Measurements from ENCODE around the gene OR1D5. TPM values are rescaled to one million over a fixed set of nuclear protein-coding genes. Genes with fewer than 3 reads are reported as not detected.

The OR1D5 gene
- total RNA-seq, 6 experiments from 2014 or later, result not detected

DNA sequence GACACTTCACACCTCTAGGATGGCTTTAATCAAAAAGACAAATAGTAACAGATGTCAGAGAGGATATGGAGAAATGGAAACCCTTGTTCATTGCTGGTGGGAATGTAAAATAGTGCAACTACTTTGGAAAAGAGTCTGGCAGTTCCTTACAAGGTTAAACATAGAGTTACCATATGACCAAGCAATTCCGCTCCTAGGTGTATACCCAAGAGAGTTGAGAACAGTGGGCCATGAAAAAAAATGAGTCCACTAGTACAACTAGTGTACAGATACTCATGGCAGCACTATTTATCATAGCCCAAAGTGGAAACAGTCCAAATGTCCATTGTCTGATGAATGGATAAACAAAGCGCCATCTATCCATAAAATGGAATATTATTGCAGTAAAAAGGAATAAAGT is 39.1 kb downstream of the OR1D5 start:
- H3K4me1 ChIP-seq, result no peaks in the 10 kb centered on the region
- H3K27ac ChIP-seq, result no peak overlapping the region
- intact Hi-C loops (cut with DNase I), result no loop called here
- no peak for ATAC-seq
- TF ChIP-seq, protein P1, sequence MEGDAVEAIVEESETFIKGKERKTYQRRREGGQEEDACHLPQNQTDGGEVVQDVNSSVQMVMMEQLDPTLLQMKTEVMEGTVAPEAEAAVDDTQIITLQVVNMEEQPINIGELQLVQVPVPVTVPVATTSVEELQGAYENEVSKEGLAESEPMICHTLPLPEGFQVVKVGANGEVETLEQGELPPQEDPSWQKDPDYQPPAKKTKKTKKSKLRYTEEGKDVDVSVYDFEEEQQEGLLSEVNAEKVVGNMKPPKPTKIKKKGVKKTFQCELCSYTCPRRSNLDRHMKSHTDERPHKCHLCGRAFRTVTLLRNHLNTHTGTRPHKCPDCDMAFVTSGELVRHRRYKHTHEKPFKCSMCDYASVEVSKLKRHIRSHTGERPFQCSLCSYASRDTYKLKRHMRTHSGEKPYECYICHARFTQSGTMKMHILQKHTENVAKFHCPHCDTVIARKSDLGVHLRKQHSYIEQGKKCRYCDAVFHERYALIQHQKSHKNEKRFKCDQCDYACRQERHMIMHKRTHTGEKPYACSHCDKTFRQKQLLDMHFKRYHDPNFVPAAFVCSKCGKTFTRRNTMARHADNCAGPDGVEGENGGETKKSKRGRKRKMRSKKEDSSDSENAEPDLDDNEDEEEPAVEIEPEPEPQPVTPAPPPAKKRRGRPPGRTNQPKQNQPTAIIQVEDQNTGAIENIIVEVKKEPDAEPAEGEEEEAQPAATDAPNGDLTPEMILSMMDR (IDR thresholded peaks at IDR 0.05), result no peak
- no peak for TF ChIP-seq POLR2A (IDR thresholded peaks at IDR 0.05)
- DNase-seq, result no peak
- peaks cover 0 to 5% (median 0%) of the 10 kb centered on the region in 4 donors for H3K9me3 ChIP-seq
- H3K27me3 ChIP-seq, result no peaks in the 10 kb centered on the region
- 100% methylated on average over 2 of the region's 2 CpGs for WGBS (ENCODE audit: insufficient coverage, low coverage, low lambda C conversion rate, missing lambda C conversion rate)
- no peak overlapping the region for H3K4me3 ChIP-seq
- no peaks in the 10 kb centered on the region for H3K36me3 ChIP-seq

DNA sequence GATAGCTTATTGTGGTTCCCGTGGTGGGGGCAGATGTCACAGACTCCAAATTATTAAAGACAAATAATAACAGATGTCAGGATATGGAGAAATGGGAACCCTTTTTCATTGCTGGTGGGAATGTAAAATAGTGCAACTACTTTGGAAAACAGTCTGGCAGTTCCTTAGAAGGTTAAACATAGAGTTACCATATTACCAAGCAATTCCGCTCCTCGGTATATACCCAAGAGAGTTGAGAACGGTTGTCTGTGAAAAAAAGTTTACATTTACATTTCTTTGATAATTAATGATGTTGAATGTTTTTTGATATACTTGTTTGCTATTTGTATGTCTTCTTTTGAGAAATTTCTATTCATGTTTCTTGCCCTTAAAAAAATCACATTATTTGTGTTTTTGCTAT is 41.2 kb downstream of the OR1D5 start:
- intact Hi-C loops (cut with DNase I), result no loop called here
- H3K36me3 ChIP-seq, result no peaks in the 10 kb centered on the region
- H3K4me1 ChIP-seq, result no peaks in the 10 kb centered on the region
- peaks cover 0 to 5% (median 0%) of the 10 kb centered on the region in 4 donors for H3K9me3 ChIP-seq
- no peaks in the 10 kb centered on the region for H3K27me3 ChIP-seq
- DNase-seq (no peak), ATAC-seq (no peak)
- no peak overlapping the region for H3K4me3 ChIP-seq
- no peak overlapping the region for H3K27ac ChIP-seq
- TF ChIP-seq, protein P1 (IDR thresholded peaks at IDR 0.05), result no peak
- TF ChIP-seq POLR2A (IDR thresholded peaks at IDR 0.05), result no peak
- WGBS (ENCODE audit: insufficient coverage, low coverage, low lambda C conversion rate, missing lambda C conversion rate), result 79% methylated on average over 4 of the region's 4 CpGs

DNA sequence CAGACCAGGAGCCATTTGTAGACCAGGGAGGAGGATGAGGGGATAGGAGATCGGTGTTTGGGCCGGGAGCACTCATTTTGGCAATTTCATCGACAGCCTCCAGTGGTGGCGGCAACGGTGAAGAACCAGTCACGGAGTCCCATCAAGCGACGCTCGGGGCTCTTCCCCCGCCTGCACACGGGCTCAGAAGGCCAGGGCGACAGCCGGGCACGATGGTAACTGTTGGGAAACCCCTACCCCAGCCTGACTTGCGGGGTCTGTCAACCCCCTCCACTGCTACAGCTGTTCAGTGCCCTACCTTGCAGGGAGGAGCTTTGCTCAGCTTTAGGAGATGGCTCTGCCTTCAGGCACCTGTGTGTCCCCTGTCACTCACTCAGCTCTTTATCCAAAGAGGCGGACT is 43.0 kb downstream of the OR1D5 start:
- H3K4me1 ChIP-seq, result no peaks in the 10 kb centered on the region
- H3K27ac ChIP-seq, result no peak overlapping the region
- no peak overlapping the region for H3K4me3 ChIP-seq
- no peaks in the 10 kb centered on the region for H3K36me3 ChIP-seq
- H3K9me3 ChIP-seq, result peaks cover 0 to 5% (median 0%) of the 10 kb centered on the region in 4 donors
- TF ChIP-seq POLR2A (IDR thresholded peaks at IDR 0.05), result no peak
- TF ChIP-seq, protein P1 (IDR thresholded peaks at IDR 0.05), result no peak
- no peaks in the 10 kb centered on the region for H3K27me3 ChIP-seq
- intact Hi-C loops (cut with DNase I), result no loop called here
- DNase-seq (peak in 1 of 3 donors; percentile 40), ATAC-seq (peak in 1 of 4 donors; percentile 7)
- WGBS (ENCODE audit: insufficient coverage, low coverage, low lambda C conversion rate, missing lambda C conversion rate), result 78% methylated on average over 1 of the region's 16 CpGs

DNA sequence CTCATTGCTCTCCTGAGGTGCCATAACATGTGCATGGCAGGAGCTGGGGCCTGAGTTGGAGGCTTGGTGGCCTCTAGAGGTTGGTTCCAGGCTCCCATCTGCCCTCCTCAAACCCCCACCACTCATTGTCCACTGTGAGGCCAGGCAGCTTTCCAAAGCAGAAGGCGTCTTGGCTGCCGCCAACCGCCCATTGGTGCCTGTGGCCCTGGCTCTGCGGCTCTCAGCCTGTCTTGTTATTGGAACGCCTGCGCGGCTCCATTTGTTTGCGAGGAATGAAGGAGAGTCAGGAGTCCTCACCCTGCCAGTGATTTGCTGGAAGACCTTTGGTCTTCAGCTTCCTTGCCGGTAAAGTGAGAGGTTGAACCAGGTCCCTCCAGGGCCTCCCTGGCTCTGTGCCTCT is 43.6 kb downstream of the OR1D5 start:
- no peak for TF ChIP-seq POLR2A (IDR thresholded peaks at IDR 0.05)
- TF ChIP-seq, protein P1 (IDR thresholded peaks at IDR 0.05), result no peak
- H3K4me1 ChIP-seq, result no peaks in the 10 kb centered on the region
- H3K27me3 ChIP-seq, result no peaks in the 10 kb centered on the region
- no peaks in the 10 kb centered on the region for H3K36me3 ChIP-seq
- intact Hi-C loops (cut with DNase I), result loop anchor here in 1 of 2 donors (10.0 kb wide), 1 partner anchor 165 kb away; no protein-coding TSS in a partner anchor
- ATAC-seq (no peak), DNase-seq (peak in 1 of 3 donors; percentile 39)
- peaks cover 0 to 5% (median 0%) of the 10 kb centered on the region in 4 donors for H3K9me3 ChIP-seq
- WGBS (ENCODE audit: insufficient coverage, low coverage, low lambda C conversion rate, missing lambda C conversion rate), result 80% methylated on average over 7 of the region's 9 CpGs
- H3K27ac ChIP-seq, result no peak overlapping the region
- H3K4me3 ChIP-seq, result no peak overlapping the region

Measured in right lobe of liver (tissue), 6 donors.